A673 (cell line): ENCODE results near the gene MAML3. TPM values are rescaled to one million over a fixed set of nuclear protein-coding genes. Genes with fewer than 3 reads are reported as not detected.

Source experiments
- BruUV-seq: library from RNA; stranded (reverse); fragments of 400-500 nt; replicated peaks from 2 replicates; lab custom pipeline; 2021; lab: Mats Ljungman, UMichigan
- CTCF ChIA-PET: fragments of 300-600 bp; sonication (Branson Sonifier 250); formaldehyde crosslinking; loops from one replicate; lab custom pipeline; 2022; ENCODE audit warnings: antibody characterized with exemption; lab: Charles Lee
- POLR2A ChIA-PET: fragments of 300-600 bp; sonication (Branson Sonifier 250); formaldehyde crosslinking; loops from one replicate; lab custom pipeline; 2022; ENCODE audit warnings: antibody characterized with exemption; ENCODE audit not compliant: low non-redundant PET; lab: Charles Lee
- DNase-seq: peaks from one replicate; pipeline ENCODE4 v3.0.0-alpha.2; 2015; ENCODE audit warnings: low spot score
- H3K27ac ChIP-seq: fragments of 200-600 bp; sonication (generic); 2 replicates; pipeline ENCODE4 v1.5.1; 2016; ENCODE audit warnings: mixed run types, low read depth, mild to moderate bottlenecking, mixed read lengths, antibody characterized with exemption, low read length; ENCODE audit not compliant: poor library complexity, severe bottlenecking
- H3K27me3 ChIP-seq: fragments of 200-600 bp; sonication (generic); replicated peaks from 2 replicates; pipeline ENCODE4 v1.6.1; 2017; ENCODE audit warnings: mixed run types, low read depth, mild to moderate bottlenecking, mixed read lengths, antibody characterized with exemption, low read length; ENCODE audit not compliant: insufficient read depth, poor library complexity
- H3K36me3 ChIP-seq: fragments of 200-600 bp; sonication (generic); 2 replicates; pipeline ENCODE4 v1.6.1; 2016; ENCODE audit warnings: mixed run types, mild to moderate bottlenecking, mixed read lengths, antibody characterized with exemption, low read length; ENCODE audit not compliant: insufficient read depth, poor library complexity, severe bottlenecking
- H3K4me1 ChIP-seq: fragments of 200-600 bp; sonication (generic); 2 replicates; pipeline ENCODE4 v1.6.1; 2017; ENCODE audit warnings: mixed run types, mild to moderate bottlenecking, mixed read lengths, antibody characterized with exemption, low read length; ENCODE audit not compliant: insufficient read depth, poor library complexity, severe bottlenecking
- H3K4me3 ChIP-seq: fragments of 200-600 bp; sonication (generic); 2 replicates; pipeline ENCODE4 v1.5.1; 2016; ENCODE audit warnings: low read depth, mixed run types, mild to moderate bottlenecking, mixed read lengths, low read length; ENCODE audit not compliant: poor library complexity, severe bottlenecking
- H3K9me3 ChIP-seq: fragments of 200-600 bp; sonication (generic); 2 replicates; pipeline ENCODE4 v1.6.1; 2016; ENCODE audit warnings: mixed run types, low read depth, mild to moderate bottlenecking, mixed read lengths, antibody characterized with exemption, low read length; ENCODE audit not compliant: poor library complexity, severe bottlenecking
- EZH2 ChIP-seq: fragments of 200-600 bp; sonication (generic); IDR thresholded peaks from 2 replicates; pipeline ENCODE4 v1.6.1; 2017; ENCODE audit warnings: borderline replicate concordance, low read depth, mild to moderate bottlenecking, mixed read lengths, antibody characterized with exemption, low read length; ENCODE audit not compliant: poor library complexity, severe bottlenecking
- intact Hi-C: fragments of 100-400 bp; cut with micrococcal nuclease; formaldehyde crosslinking; loops from one replicate; pipeline ENCODE4 v1.10.0; 2022; ENCODE audit not compliant: unreplicated experiment
- total RNA-seq: library from RNA; stranded (reverse); gene quantifications from 2 replicates; pipeline ENCODE4 v1.2.3, GENCODE V29; 2021
- TF ChIP-seq, protein P1 (sequence below): fragments of 300-800, 200-600 bp; sonication (generic); conservative IDR thresholded peaks from 2 replicates; pipeline ENCODE4 v1.5.1; 2017; ENCODE audit warnings: low read depth, mild to moderate bottlenecking, antibody characterized with exemption, low read length, moderate library complexity, mixed read lengths

The MAML3 gene
- total RNA-seq, 1 experiment from 2014 or later, result 3.7 TPM

GRCh38 chr4:140113653-140114052, 40.3 kb downstream of the MAML3 start:
- Histone ChIP-seq H3K36me3 (no peaks in the 10 kb centered on the region), H3K9me3 (no peaks in the 10 kb centered on the region), H3K4me3 (no peak overlapping the region), H3K27ac (no peak overlapping the region), H3K4me1 (no peaks in the 10 kb centered on the region), H3K27me3 (no peaks in the 10 kb centered on the region)
- ChIA-PET POLR2A (no interaction called here), CTCF (no interaction called here)
- no peak for DNase-seq
- no TSS peak for BruUV-seq
- TF ChIP-seq EZH2, result no peak
- TF ChIP-seq, protein P1, sequence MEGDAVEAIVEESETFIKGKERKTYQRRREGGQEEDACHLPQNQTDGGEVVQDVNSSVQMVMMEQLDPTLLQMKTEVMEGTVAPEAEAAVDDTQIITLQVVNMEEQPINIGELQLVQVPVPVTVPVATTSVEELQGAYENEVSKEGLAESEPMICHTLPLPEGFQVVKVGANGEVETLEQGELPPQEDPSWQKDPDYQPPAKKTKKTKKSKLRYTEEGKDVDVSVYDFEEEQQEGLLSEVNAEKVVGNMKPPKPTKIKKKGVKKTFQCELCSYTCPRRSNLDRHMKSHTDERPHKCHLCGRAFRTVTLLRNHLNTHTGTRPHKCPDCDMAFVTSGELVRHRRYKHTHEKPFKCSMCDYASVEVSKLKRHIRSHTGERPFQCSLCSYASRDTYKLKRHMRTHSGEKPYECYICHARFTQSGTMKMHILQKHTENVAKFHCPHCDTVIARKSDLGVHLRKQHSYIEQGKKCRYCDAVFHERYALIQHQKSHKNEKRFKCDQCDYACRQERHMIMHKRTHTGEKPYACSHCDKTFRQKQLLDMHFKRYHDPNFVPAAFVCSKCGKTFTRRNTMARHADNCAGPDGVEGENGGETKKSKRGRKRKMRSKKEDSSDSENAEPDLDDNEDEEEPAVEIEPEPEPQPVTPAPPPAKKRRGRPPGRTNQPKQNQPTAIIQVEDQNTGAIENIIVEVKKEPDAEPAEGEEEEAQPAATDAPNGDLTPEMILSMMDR, result no peak
- intact Hi-C loops, result no loop called here

DNA sequence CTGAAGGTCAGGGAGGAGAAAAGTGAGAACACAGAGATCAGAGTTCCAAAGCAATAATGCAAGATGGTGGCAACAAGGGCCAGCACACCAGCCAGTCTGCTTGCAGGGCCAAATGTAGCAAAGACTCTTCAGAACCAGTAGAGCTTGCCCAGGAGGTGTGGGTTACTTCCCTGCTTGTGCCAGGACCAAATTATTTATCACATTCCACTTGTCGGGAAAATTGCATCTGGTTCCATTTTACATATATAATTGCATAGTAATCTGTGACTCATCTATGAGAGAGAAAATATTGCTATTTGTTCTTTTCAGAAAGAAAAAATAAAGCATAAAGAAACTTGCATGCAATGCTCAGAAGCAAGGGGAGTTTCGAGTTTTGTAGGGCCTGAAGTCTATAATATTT, 41.4 kb downstream of the MAML3 start:
- POLR2A ChIA-PET, result no interaction called here

DNA sequence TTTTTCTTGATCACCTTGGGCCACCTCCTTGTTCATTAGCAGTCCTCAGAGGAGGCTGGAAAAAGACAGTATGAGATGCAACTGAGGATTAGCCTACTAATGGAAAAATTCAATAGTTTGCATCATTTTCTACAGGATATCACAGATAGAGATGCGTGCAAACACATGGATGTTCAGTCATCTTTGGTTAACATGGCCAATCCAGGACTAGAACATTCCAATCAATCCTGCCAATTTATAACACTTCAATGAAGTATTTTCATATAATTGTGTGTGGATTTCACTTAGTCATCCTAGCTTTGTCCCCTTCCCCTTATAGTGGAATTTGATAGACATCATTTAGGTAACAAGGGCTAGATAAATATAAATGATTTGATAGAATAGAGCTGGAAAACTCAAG, 42.7 kb downstream of the MAML3 start:
- H3K27ac ChIP-seq, result no peak overlapping the region
- TF ChIP-seq EZH2, result no peak
- TF ChIP-seq, protein P1, result no peak
- H3K9me3 ChIP-seq, result no peaks in the 10 kb centered on the region
- ChIA-PET CTCF (no interaction called here), POLR2A (no interaction called here)
- no peak overlapping the region for H3K4me3 ChIP-seq
- no peaks in the 10 kb centered on the region for H3K36me3 ChIP-seq
- peaks cover 2% of the 10 kb centered on the region for H3K4me1 ChIP-seq
- no peak for DNase-seq
- BruUV-seq, result no TSS peak
- no peaks in the 10 kb centered on the region for H3K27me3 ChIP-seq
- intact Hi-C loops, result no loop called here

More for the DNA sequence above, 41.4 kb downstream of the MAML3 start:
- H3K27me3 ChIP-seq, result no peaks in the 10 kb centered on the region
- DNase-seq, result no peak
- intact Hi-C loops, result no loop called here
- H3K36me3 ChIP-seq, result no peaks in the 10 kb centered on the region
- no peak overlapping the region for H3K27ac ChIP-seq
- no peak overlapping the region for H3K4me3 ChIP-seq
- BruUV-seq, result no TSS peak
- no peaks in the 10 kb centered on the region for H3K9me3 ChIP-seq
- CTCF ChIA-PET, result no interaction called here
- TF ChIP-seq, protein P1, result no peak
- TF ChIP-seq EZH2, result no peak
- no peaks in the 10 kb centered on the region for H3K4me1 ChIP-seq
